H9 (cell line): ENCODE data around the gene RELA. TPM values are rescaled to one million over a fixed set of nuclear protein-coding genes. Genes with fewer than 3 reads are reported as not detected.

Experiments
- DNase-seq: peaks from one replicate; pipeline ENCODE4 v3.0.0-alpha.2; 2017
- H2AFZ ChIP-seq: one replicate; pipeline ENCODE4 v1.6.1; 2013; ENCODE audit warnings: mild to moderate bottlenecking, low read length, control low read depth, moderate library complexity
- H2AK5ac ChIP-seq: 2 replicates; pipeline ENCODE4 v1.6.1; 2013; ENCODE audit warnings: low read length, control low read depth, mixed read lengths; ENCODE audit not compliant: insufficient read length
- H2BK120ac ChIP-seq: one replicate; pipeline ENCODE4 v1.6.1; 2013; ENCODE audit warnings: low read depth, mild to moderate bottlenecking, low read length, control low read depth, inconsistent platforms; ENCODE audit not compliant: poor library complexity, severe bottlenecking
- H2BK12ac ChIP-seq: 2 replicates; pipeline ENCODE4 v1.6.1; 2013; ENCODE audit warnings: low read length, control low read depth, mixed read lengths, low read depth; ENCODE audit not compliant: insufficient read length
- H2BK15ac ChIP-seq: 2 replicates; pipeline ENCODE4 v1.6.1; 2013; ENCODE audit warnings: low read depth, low read length, control low read depth
- H2BK20ac ChIP-seq: one replicate; pipeline ENCODE4 v1.6.1; 2013; ENCODE audit warnings: low read depth, mild to moderate bottlenecking, low read length, control low read depth, inconsistent platforms; ENCODE audit not compliant: poor library complexity, severe bottlenecking
- H2BK5ac ChIP-seq: 2 replicates; pipeline ENCODE4 v1.6.1; 2013; ENCODE audit warnings: low read length, control low read depth, mixed read lengths; ENCODE audit not compliant: insufficient read length
- H3K14ac ChIP-seq: 2 replicates; pipeline ENCODE4 v1.6.1; 2013; ENCODE audit warnings: low read length, control low read depth; ENCODE audit not compliant: insufficient read depth
- H3K18ac ChIP-seq: 2 replicates; pipeline ENCODE4 v1.6.1; 2013; ENCODE audit warnings: low read depth, mild to moderate bottlenecking, mixed read lengths, low read length, control low read depth; ENCODE audit not compliant: insufficient read length
- H3K23ac ChIP-seq: 2 replicates; pipeline ENCODE4 v1.6.1; 2013; ENCODE audit warnings: low read length, control low read depth, mixed read lengths, low read depth; ENCODE audit not compliant: insufficient read length
- H3K23me2 ChIP-seq: 2 replicates; pipeline ENCODE4 v1.6.1; 2013; ENCODE audit warnings: low read depth, mild to moderate bottlenecking, mixed read lengths, low read length, control low read depth; ENCODE audit not compliant: insufficient read length, poor library complexity, severe bottlenecking
- H3K27ac ChIP-seq: 2 replicates; pipeline ENCODE4 v1.5.1; 2013; ENCODE audit warnings: low read length, control low read depth, mixed read lengths, low read depth; ENCODE audit not compliant: insufficient read length
- H3K27me3 ChIP-seq: 2 replicates; pipeline ENCODE4 v1.6.1; 2013; ENCODE audit warnings: low read length, control low read depth, inconsistent platforms; ENCODE audit not compliant: insufficient read depth
- H3K4ac ChIP-seq: 2 replicates; pipeline ENCODE4 v1.6.1; 2013; ENCODE audit warnings: low read depth, mild to moderate bottlenecking, control low read depth, inconsistent platforms, low read length, moderate library complexity
- H3K4me1 ChIP-seq: 2 replicates; pipeline ENCODE4 v1.6.1; 2013; ENCODE audit warnings: low read length, control low read depth, inconsistent platforms; ENCODE audit not compliant: insufficient read depth
- H3K4me2 ChIP-seq: 2 replicates; pipeline ENCODE4 v1.6.1; 2013; ENCODE audit warnings: low read length, control low read depth, mixed read lengths; ENCODE audit not compliant: insufficient read length, insufficient read depth
- H3K56ac ChIP-seq: 2 replicates; pipeline ENCODE4 v1.6.1; 2013; ENCODE audit warnings: low read depth, mild to moderate bottlenecking, mixed read lengths, low read length, control low read depth; ENCODE audit not compliant: insufficient read length
- H3K79me1 ChIP-seq: 2 replicates; pipeline ENCODE4 v1.6.1; 2013; ENCODE audit warnings: low read depth, mild to moderate bottlenecking, moderate library complexity, low read length, control low read depth, inconsistent platforms; ENCODE audit not compliant: insufficient read depth, poor library complexity, severe bottlenecking
- H3K79me2 ChIP-seq: 2 replicates; pipeline ENCODE4 v1.6.1; 2013; ENCODE audit warnings: low read length, control low read depth, inconsistent platforms; ENCODE audit not compliant: insufficient read depth
- H3K9ac ChIP-seq: 2 replicates; pipeline ENCODE4 v1.6.1; 2013; ENCODE audit warnings: low read length, control low read depth, mixed read lengths; ENCODE audit not compliant: insufficient read length; ENCODE audit errors: extremely low read depth
- H3K9me3 ChIP-seq: one replicate; pipeline ENCODE4 v1.6.1; 2013; ENCODE audit warnings: low read depth, low read length, inconsistent platforms; ENCODE audit not compliant: control insufficient read depth
- H3T11ph ChIP-seq: one replicate; pipeline ENCODE4 v1.6.1; 2013; ENCODE audit warnings: mild to moderate bottlenecking, low read length, control low read depth, inconsistent platforms
- H4K20me1 ChIP-seq: one replicate; pipeline ENCODE4 v1.6.1; 2013; ENCODE audit not compliant: control insufficient read depth, insufficient read length, insufficient read depth
- H4K5ac ChIP-seq: 2 replicates; pipeline ENCODE4 v1.6.1; 2013; ENCODE audit warnings: low read depth, mild to moderate bottlenecking, mixed read lengths, low read length, control low read depth; ENCODE audit not compliant: insufficient read length
- H4K8ac ChIP-seq: replicated peaks from 2 replicates; pipeline ENCODE4 v1.6.1; 2013; ENCODE audit warnings: low read length, control low read depth, mixed read lengths, low read depth; ENCODE audit not compliant: insufficient read length
- H4K91ac ChIP-seq: 2 replicates; pipeline ENCODE4 v1.6.1; 2013; ENCODE audit warnings: low read depth, mild to moderate bottlenecking, moderate library complexity, mixed read lengths, low read length, control low read depth; ENCODE audit not compliant: insufficient read length
- H3K27ac Mint-ChIP-seq, 3 experiments: 2 replicates in 2 of 3; 3 replicates in 1 of 3; pipeline ENCODE4 v1.8.0; 2020 to 2021; ENCODE audit warnings: mixed read lengths in 3 of 3, mild to moderate bottlenecking in 1 of 3, moderate library complexity in 1 of 3
- H3K27me3 Mint-ChIP-seq: 2 replicates; pipeline ENCODE4 v1.8.0; 2021; ENCODE audit warnings: low read depth, mild to moderate bottlenecking, moderate library complexity, mixed read lengths
- H3K36me3 Mint-ChIP-seq, 3 experiments: 2 replicates in 2 of 3; 3 replicates in 1 of 3; pipeline ENCODE4 v1.8.0; 2020 to 2021; ENCODE audit warnings: low read depth in 3 of 3, mixed read lengths in 3 of 3; ENCODE audit not compliant: insufficient read depth in 1 of 3
- H3K4me1 Mint-ChIP-seq, 2 experiments: 2 replicates each; pipeline ENCODE4 v1.8.0; 2020; ENCODE audit warnings: mixed read lengths in 2 of 2
- H3K4me3 Mint-ChIP-seq, 2 experiments: 2 replicates in 1 of 2; 3 replicates in 1 of 2; pipeline ENCODE4 v1.8.0; 2020 to 2021; ENCODE audit warnings: mild to moderate bottlenecking in 2 of 2, mixed read lengths in 2 of 2, moderate library complexity in 1 of 2
- H3K9me3 Mint-ChIP-seq, 2 experiments: 2 replicates in 1 of 2; 3 replicates in 1 of 2; pipeline ENCODE4 v1.8.0; 2020; ENCODE audit warnings: mild to moderate bottlenecking in 2 of 2, mixed read lengths in 2 of 2, moderate library complexity in 1 of 2
- CTCF ChIP-seq: fragments of 200-600 bp; sonication (generic); conservative IDR thresholded peaks from 3 replicates; pipeline ENCODE4 v1.8.0; 2021; ENCODE audit warnings: antibody characterized with exemption, mild to moderate bottlenecking
- WGBS: extraction: QIAGEN DNeasy Blood & Tissue Kit; methylation state at CpG from one replicate; pipeline ENCODE4 v1.1.7; 2013; ENCODE audit warnings: missing lambda C conversion rate, low lambda C conversion rate, mixed read lengths; ENCODE audit not compliant: insufficient read length; ENCODE audit errors: extremely low coverage; 5-methylcytosine and 5-hydroxymethylcytosine counted together
- total RNA-seq: library from RNA; stranded (reverse); gene quantifications from 2 replicates; pipeline ENCODE4 v1.2.1, GENCODE V29; 2021

RELA gene
- total RNA-seq, 1 experiment from 2014 or later = 48.8 TPM

- no peaks in the 10 kb centered on the region for H3K9me3 ChIP-seq
- no peak overlapping the region for H2AK5ac ChIP-seq
- Mint-ChIP-seq H3K4me3 (no peak overlapping the region), H3K27me3 (no peaks in the 10 kb centered on the region), H3K4me1 (peaks cover 34 to 40% of the 10 kb centered on the region in 2 experiments), H3K9me3 (no peaks in the 10 kb centered on the region), H3K27ac (peak overlapping the region in 1 of 3 experiments; percentile 67; a peak in 1 of 7 replicates), H3K36me3 (peaks cover 5 to 10% (median 7%) of the 10 kb centered on the region in 3 experiments; a peak in 6 of 7 replicates)
- H2BK120ac ChIP-seq = no peak overlapping the region
- H2AFZ ChIP-seq = no peak overlapping the region
- no peak overlapping the region for H4K5ac ChIP-seq
- peaks cover 2% of the 10 kb centered on the region for H4K20me1 ChIP-seq
- no peak overlapping the region for H3K23ac ChIP-seq
- peaks cover 13% of the 10 kb centered on the region for H3K23me2 ChIP-seq
- no peak overlapping the region for H3K4ac ChIP-seq
- no peak for DNase-seq
- H3K9ac ChIP-seq = no peak overlapping the region
- no peak overlapping the region for H3K4me2 ChIP-seq
- H3K27ac ChIP-seq = no peak overlapping the region
- no peak overlapping the region for H3K14ac ChIP-seq
- H2BK12ac ChIP-seq = no peak overlapping the region
- no peak overlapping the region for H2BK20ac ChIP-seq
- no peak overlapping the region for H3K18ac ChIP-seq
- no peaks in the 10 kb centered on the region for H3K79me2 ChIP-seq
- H4K8ac ChIP-seq = no peak overlapping the region
- no peak for TF ChIP-seq CTCF
- H3K27me3 ChIP-seq = no peaks in the 10 kb centered on the region
- peaks cover 5% of the 10 kb centered on the region; the same call in 1 of the 2 replicates for H3K4me1 ChIP-seq
- H2BK15ac ChIP-seq = no peak overlapping the region
- H3K79me1 ChIP-seq = no peaks in the 10 kb centered on the region
- no peak overlapping the region for H3K56ac ChIP-seq
- H3T11ph ChIP-seq = no peak overlapping the region
- no peak overlapping the region for H2BK5ac ChIP-seq
- H4K91ac ChIP-seq = no peak overlapping the region
- WGBS = no CpG with 5 or more reads among the region's 35 CpGs
These were observed 22.0 kb downstream of the RELA start for GRCh38 chr11:65640483-65641296.
